ENCODE results near the gene SMAD1.

Gene SMAD1

GRCh38 chr4:145481164-145481941, at the start of gene SMAD1:
TSS of gene SMAD1 (plus strand) at chr4:145481853. CDS start at chr4:145514614, 32,761 bp downstream.
- no peak for TF ChIP-seq EZH2 (IDR thresholded peaks at IDR 0.05)
- no peak; the same call in none of the 2 replicates for TF ChIP-seq POLR2AphosphoS5 (IDR thresholded peaks at IDR 0.05; ENCODE audit: borderline replicate concordance, low read depth, low read length)
- no peak for TF ChIP-seq FOXP2 (optimal IDR thresholded peaks at IDR 0.05; ENCODE audit: control extremely low read depth, extremely low read length, insufficient read depth)
- Histone ChIP-seq H3K36me3 (ENCODE audit: insufficient read depth, low read length) (peaks cover 4% of the 10 kb centered on the region; the same call in 1 of the 2 replicates), H3K27ac (peak within 1 kb of the TSS; percentile 94), H3K9ac (ENCODE audit: insufficient read length) (peak within 1 kb of the TSS; percentile 96), H3K9me3 (ENCODE audit: low read depth, low read length) (no peaks in the 10 kb centered on the region), H3K4me3 (peak within 1 kb of the TSS; percentile 96)
- DNase-seq (ENCODE audit: low read depth, low spot score): peak; percentile 35

DNA sequence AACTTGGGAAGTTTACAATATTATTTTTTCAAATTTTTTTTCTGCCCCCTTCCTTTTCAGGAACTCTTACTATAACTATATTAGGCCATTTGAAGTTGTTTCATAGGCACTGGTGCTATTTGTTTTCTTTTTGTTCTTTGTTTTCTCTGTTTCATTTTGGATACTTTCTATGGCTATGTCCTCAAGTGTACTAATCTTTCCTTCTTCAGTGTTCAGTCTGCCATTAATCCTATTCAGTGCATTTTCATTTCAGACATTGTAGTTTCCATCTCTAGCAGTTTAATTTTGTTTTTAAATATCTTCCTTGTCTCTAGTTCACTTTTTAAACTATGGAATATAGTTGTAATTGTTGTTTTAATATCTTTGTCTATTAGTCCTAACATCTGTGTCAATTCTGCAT, 48.0 kb upstream of the SMAD1 start:
- Histone ChIP-seq H3K9ac (ENCODE audit: insufficient read length) (no peak overlapping the region), H3K9me3 (ENCODE audit: low read depth, low read length) (no peaks in the 10 kb centered on the region), H3K4me3 (no peak overlapping the region), H3K27ac (no peak overlapping the region), H3K36me3 (ENCODE audit: insufficient read depth, low read length) (no peaks in the 10 kb centered on the region)
- TF ChIP-seq FOXP2 (optimal IDR thresholded peaks at IDR 0.05; ENCODE audit: control extremely low read depth, extremely low read length, insufficient read depth): no peak
- TF ChIP-seq POLR2AphosphoS5 (IDR thresholded peaks at IDR 0.05; ENCODE audit: borderline replicate concordance, low read depth, low read length): no peak
- TF ChIP-seq EZH2 (IDR thresholded peaks at IDR 0.05): no peak
- DNase-seq (ENCODE audit: low read depth, low spot score): no peak

DNA sequence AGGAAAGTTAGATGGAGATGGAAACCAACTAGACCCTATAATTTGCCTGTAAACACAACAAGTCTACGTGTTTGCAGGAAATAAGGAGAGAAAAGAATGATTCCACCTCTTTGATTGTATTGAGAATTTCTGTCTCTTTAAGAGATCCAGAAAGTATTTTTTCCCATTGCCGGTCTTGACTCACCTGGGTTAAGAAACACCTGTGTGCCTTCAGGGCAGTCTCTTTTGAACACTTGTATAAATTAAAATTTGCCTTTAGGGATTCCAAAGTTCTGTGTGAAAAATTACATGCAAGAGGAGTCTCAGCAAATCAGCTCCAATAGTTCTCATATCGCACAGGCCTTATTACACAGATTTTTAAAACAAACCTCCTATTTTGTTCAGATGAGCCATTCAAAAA, 46.0 kb upstream of the SMAD1 start:
- Histone ChIP-seq H3K9me3 (ENCODE audit: low read depth, low read length) (no peaks in the 10 kb centered on the region), H3K9ac (ENCODE audit: insufficient read length) (no peak overlapping the region), H3K36me3 (ENCODE audit: insufficient read depth, low read length) (no peaks in the 10 kb centered on the region), H3K4me3 (no peak overlapping the region), H3K27ac (no peak overlapping the region)
- no peak for DNase-seq (ENCODE audit: low read depth, low spot score)
- TF ChIP-seq FOXP2 (optimal IDR thresholded peaks at IDR 0.05; ENCODE audit: control extremely low read depth, extremely low read length, insufficient read depth): no peak
- no peak for TF ChIP-seq EZH2 (IDR thresholded peaks at IDR 0.05)
- no peak for TF ChIP-seq POLR2AphosphoS5 (IDR thresholded peaks at IDR 0.05; ENCODE audit: borderline replicate concordance, low read depth, low read length)

- no peak for DNase-seq (ENCODE audit: low read depth, low spot score)
- Histone ChIP-seq H3K27ac (no peak overlapping the region), H3K36me3 (ENCODE audit: insufficient read depth, low read length) (no peaks in the 10 kb centered on the region), H3K9ac (ENCODE audit: insufficient read length) (no peak overlapping the region), H3K4me3 (no peak overlapping the region), H3K9me3 (ENCODE audit: low read depth, low read length) (no peaks in the 10 kb centered on the region)
- TF ChIP-seq FOXP2 (optimal IDR thresholded peaks at IDR 0.05; ENCODE audit: control extremely low read depth, extremely low read length, insufficient read depth) (no peak), EZH2 (IDR thresholded peaks at IDR 0.05) (no peak), POLR2AphosphoS5 (IDR thresholded peaks at IDR 0.05; ENCODE audit: borderline replicate concordance, low read depth, low read length) (no peak)
Measured at GRCh38 chr4:145436114-145436513, 45.5 kb upstream of the SMAD1 start.

GRCh38 chr4:145436796-145437195, 44.9 kb upstream of the SMAD1 start:
- no peak for DNase-seq (ENCODE audit: low read depth, low spot score)
- Histone ChIP-seq H3K27ac (no peak overlapping the region), H3K36me3 (ENCODE audit: insufficient read depth, low read length) (no peaks in the 10 kb centered on the region), H3K9me3 (ENCODE audit: low read depth, low read length) (no peaks in the 10 kb centered on the region), H3K4me3 (no peak overlapping the region), H3K9ac (ENCODE audit: insufficient read length) (no peak overlapping the region)
- TF ChIP-seq EZH2 (IDR thresholded peaks at IDR 0.05) (no peak), POLR2AphosphoS5 (IDR thresholded peaks at IDR 0.05; ENCODE audit: borderline replicate concordance, low read depth, low read length) (no peak), FOXP2 (optimal IDR thresholded peaks at IDR 0.05; ENCODE audit: control extremely low read depth, extremely low read length, insufficient read depth) (no peak)

GRCh38 chr4:145437466-145437865, 44.2 kb upstream of the SMAD1 start:
- Histone ChIP-seq H3K9me3 (ENCODE audit: low read depth, low read length) (no peaks in the 10 kb centered on the region), H3K27ac (no peak overlapping the region), H3K36me3 (ENCODE audit: insufficient read depth, low read length) (no peaks in the 10 kb centered on the region), H3K9ac (ENCODE audit: insufficient read length) (no peak overlapping the region), H3K4me3 (no peak overlapping the region)
- no peak for TF ChIP-seq EZH2 (IDR thresholded peaks at IDR 0.05)
- no peak for TF ChIP-seq POLR2AphosphoS5 (IDR thresholded peaks at IDR 0.05; ENCODE audit: borderline replicate concordance, low read depth, low read length)
- no peak for TF ChIP-seq FOXP2 (optimal IDR thresholded peaks at IDR 0.05; ENCODE audit: control extremely low read depth, extremely low read length, insufficient read depth)
- DNase-seq (ENCODE audit: low read depth, low spot score): no peak

DNA sequence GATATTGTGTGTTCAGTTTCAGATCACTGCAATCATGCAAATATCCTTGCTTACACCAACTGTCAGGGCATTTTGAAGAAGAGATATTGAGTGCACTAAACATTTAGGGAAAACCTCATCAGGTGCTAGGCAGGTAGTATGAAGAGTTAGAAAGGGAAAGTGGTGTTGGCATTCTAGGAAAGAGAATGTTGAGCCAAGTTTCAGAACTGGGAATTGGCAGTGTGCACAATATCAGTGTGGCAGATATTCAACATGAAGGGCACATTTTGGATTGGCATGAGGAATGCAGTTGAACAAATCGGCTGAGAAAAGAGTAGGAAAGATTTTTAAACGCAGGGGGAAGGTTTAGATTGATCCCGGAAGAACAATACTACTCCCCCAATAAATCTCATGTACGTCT, 43.4 kb upstream of the SMAD1 start:
- Histone ChIP-seq H3K36me3 (ENCODE audit: insufficient read depth, low read length) (no peaks in the 10 kb centered on the region), H3K9ac (ENCODE audit: insufficient read length) (no peak overlapping the region), H3K4me3 (no peak overlapping the region), H3K9me3 (ENCODE audit: low read depth, low read length) (no peaks in the 10 kb centered on the region), H3K27ac (no peak overlapping the region)
- no peak for TF ChIP-seq EZH2 (IDR thresholded peaks at IDR 0.05)
- no peak for TF ChIP-seq FOXP2 (optimal IDR thresholded peaks at IDR 0.05; ENCODE audit: control extremely low read depth, extremely low read length, insufficient read depth)
- TF ChIP-seq POLR2AphosphoS5 (IDR thresholded peaks at IDR 0.05; ENCODE audit: borderline replicate concordance, low read depth, low read length): no peak
- DNase-seq (ENCODE audit: low read depth, low spot score): no peak

GRCh38 chr4:145440292-145441007, 41.2 kb upstream of the SMAD1 start:
- Histone ChIP-seq H3K9me3 (ENCODE audit: low read depth, low read length) (no peaks in the 10 kb centered on the region), H3K36me3 (ENCODE audit: insufficient read depth, low read length) (no peaks in the 10 kb centered on the region), H3K27ac (no peak overlapping the region), H3K9ac (ENCODE audit: insufficient read length) (no peak overlapping the region), H3K4me3 (no peak overlapping the region)
- no peak for TF ChIP-seq EZH2 (IDR thresholded peaks at IDR 0.05)
- no peak for TF ChIP-seq FOXP2 (optimal IDR thresholded peaks at IDR 0.05; ENCODE audit: control extremely low read depth, extremely low read length, insufficient read depth)
- TF ChIP-seq POLR2AphosphoS5 (IDR thresholded peaks at IDR 0.05; ENCODE audit: borderline replicate concordance, low read depth, low read length): no peak
- DNase-seq (ENCODE audit: low read depth, low spot score): no peak
